GM19328 (cell line): Measurements from ENCODE around the gene COIL.
A peak's percentile ranks its signal among the peaks of the same experiment; 100 is the strongest.
"Not testable (repeated sequence)": the region's sequence is repeated elsewhere in the genome, so short reads cannot be mapped to it uniquely, and the experiment has no call there.

Source experiments
- ATAC-seq: cut with Tn5 transposase; IDR thresholded peaks from one replicate; pipeline ENCODE4 v1.9.1; 2021; ENCODE audit warnings: mild to moderate bottlenecking, moderate library complexity; ENCODE audit not compliant: unreplicated experiment

Gene COIL

DNA sequence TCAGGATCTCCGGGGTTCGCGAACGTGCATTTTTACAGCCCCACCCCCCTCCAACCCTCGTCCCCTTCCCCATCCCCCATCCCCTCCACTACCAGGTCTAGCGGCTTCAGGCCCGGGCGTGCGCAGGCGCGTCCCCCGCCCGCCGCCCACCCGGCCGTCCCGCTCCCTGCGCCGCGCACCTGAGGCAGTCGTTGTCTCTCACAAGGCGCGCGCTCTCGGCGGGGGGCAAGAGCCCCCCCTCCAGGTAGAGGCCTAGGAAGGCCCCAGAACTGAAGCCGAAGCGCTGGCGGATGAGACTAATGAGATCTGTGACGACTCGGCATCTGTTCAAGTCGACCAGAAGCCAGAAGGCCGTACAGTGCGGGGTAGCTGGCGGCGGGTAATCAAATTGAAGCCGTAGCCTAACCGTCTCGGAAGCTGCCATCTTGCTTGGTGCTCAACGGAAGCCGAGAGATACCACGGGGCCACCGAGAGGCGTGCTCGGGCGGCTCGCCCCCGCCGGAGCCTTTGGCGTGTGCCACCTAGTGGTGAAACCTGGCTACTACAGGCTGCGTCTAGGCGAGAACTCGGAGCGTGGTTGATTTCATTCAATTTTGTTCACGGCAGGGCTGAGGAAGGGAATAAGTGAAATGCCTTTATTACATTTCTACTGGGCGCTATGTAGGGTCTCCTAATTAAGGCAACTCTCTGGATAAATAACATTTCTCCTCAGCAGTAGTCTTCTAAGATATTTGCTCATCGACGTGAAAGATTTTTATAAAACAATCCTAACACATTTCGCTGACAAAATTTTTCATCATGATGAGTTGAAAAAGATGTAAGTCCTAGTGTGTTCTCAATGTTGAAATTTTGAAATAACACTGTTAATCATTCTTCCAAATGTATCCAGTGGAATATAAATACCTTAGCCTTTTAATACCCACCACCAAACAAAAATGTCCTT, at the start of gene COIL:
Gene COIL, minus strand, starts transcription at position 455 of the 943 bp plus-strand sequence. Its CDS starts 31 bp downstream, at position 424.
- peak; percentile 91 for ATAC-seq

DNA sequence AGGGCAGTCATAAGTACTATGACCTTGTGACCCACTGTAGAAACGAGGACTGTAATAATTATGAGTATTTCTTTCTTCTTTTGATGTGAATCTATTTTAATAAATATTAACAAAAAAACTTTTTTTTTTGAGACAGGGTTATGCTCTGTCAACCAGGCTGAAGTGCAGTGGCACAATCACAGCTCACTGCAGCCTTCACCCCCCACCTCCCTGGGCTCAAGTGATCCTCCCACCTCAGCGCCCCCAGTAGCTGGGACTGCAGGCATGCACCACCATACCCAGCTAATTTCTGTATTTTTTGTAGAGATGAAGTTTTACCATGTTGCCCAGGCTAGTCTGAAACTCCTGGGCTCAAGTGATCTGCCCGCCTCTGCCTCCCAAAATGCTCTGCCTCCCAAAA, 49.6 kb upstream of the COIL start:
- no peak for ATAC-seq

- no peak for ATAC-seq
Observed at GRCh38 chr17:57009737-57010445, 49.0 kb upstream of the COIL start.

- no peak for ATAC-seq
Observed at GRCh38 chr17:57008958-57009357, 48.1 kb upstream of the COIL start.

DNA sequence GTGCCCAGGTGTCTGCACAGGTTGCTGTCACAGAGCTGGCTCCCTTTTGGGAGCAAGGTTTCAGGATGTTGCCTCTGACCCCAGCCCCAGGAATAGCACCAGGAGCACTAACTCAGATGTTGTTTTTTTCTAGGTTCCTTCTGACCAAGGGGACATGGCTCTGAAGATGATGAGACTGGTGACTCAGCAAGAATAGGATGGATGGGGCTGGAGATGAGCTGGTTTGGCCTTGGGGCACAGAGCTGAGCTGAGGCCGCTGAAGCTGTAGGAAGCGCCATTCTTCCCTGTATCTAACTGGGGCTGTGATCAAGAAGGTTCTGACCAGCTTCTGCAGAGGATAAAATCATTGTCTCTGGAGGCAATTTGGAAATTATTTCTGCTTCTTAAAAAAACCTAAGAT, 45.2 kb upstream of the COIL start:
- ATAC-seq, result no peak

- peak; percentile 71 for ATAC-seq
Observed at GRCh38 chr17:57004944-57005579, 44.2 kb upstream of the COIL start.

DNA sequence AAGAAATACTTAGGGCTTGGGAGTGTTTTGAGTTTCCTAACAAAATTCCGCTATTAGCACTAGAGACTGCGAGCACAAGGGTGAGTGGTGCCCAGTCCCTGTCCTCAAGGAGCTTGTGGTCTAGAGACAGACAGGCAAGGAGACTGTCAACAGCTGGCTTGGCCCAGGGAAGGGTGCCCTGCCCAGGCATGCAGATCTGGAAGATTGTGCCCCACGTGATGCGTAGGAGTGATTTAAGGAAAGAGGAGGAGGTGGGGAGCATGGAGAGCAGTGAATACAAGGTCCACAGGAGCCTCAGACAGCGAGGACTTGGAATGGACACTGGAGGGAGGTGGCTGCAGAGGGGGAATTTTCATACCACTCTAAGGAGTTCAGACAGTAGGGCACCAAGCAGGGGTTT, 42.1 kb upstream of the COIL start:
- ATAC-seq, result no peak

DNA sequence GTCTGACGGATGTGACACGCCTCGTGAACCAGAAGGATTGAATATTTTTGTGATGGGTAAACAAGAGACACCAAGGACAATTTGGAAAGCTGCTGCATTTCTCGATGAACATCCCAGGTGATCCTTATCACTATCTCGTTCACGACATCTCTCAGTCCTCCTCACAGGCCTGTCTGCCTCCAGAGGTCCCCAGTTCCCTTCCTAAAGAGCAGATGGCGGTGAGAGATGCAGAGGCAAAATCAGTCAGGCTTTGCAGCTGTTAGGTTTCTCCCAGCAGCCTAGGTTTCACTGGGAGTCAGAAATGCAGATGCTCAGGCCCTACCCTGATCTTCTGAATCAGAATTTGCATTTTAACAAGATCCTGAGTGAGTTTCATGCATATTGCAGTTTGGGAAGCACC, 40.7 kb upstream of the COIL start:
- ATAC-seq, result no peak

- no peak for ATAC-seq
Observed at GRCh38 chr17:56997313-56997712, 36.5 kb upstream of the COIL start.

- no peak for ATAC-seq
Observed at GRCh38 chr17:56995766-56996165, 34.9 kb upstream of the COIL start.

DNA sequence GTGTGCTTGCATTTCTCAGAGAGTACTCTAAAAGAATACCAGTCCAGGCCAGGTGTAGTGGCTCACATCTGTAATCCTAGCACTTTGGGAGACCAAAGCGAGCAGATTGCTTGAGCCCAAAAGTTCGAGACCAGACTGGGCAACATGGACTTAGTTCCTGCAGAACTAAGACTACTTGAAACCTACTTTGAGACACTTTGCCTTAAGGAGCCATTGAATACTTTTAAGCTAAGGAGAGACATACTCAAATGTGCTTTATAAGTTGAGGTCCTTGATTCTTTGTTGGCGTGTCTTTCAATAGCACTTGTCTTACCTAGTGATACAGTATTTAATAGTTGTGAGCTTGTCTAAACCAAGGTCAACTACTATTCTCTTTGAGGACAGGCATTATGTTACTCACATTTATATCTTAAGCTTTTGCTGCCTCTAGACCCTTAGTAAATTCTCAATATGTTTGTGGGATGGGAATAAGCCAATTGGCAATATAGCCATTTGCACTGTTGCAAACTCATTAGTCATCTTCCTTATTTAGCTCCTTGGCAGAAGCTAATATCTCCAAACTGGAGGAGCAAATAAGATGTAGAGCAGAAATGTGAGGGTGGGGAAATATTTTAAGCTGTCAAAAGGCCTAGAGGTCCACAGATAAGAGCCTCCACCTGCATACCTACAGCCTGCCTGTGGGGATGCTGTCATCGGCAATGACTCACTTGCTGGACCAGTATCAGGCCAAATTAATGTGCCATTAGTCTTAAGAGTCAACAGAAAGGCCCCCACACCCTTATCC, 33.4 kb upstream of the COIL start:
- ATAC-seq, result no peak

DNA sequence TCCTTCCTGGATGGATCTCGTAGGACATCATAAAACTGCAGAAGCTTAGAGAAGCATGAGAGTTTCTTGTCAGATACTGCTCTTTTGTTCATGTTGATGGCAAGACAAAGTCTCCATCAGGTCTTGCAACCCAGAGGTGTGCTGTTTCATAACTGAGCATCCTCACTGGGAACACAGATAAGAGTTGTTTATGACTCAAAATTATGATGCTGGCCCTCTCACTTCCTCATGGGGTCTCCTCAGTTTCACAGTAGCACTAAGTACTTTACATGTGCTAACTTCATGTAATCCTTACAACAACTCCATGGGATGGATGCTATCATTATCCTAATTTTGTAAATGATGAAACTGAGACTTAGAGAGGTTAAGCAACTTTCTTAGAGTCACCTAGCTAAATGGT, 31.5 kb upstream of the COIL start:
- no peak for ATAC-seq

DNA sequence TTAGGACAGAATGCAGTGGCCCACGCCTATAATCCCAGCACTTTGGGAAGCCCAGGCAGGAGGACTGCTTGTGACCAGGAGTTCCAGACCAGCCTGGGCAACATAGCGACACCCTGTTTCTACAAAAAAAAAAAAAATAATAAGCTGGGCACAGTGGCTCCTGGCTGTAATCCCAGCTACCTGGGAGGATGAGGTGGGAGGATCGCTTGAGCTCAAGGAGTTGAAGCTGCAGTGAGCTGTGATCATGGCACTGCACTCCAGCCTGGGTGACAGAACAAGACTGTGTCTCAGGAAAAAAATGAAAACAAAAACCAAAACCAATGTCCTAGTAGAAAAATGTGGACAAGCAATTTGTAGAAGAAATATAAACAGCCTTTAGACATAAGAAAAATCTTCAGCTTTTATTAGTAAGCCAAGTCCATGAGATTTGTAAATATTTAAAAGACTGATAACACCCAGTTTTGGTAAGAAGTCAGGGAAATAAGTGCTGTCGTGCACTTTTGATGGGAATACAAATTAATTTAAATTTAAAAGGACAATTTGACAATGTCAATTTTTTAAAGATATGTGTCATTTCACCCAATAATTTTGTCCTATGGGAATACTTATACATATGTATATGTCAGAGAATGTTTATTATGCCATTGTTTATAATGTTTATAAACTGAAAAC, 28.2 kb upstream of the COIL start:
- no peak for ATAC-seq

DNA sequence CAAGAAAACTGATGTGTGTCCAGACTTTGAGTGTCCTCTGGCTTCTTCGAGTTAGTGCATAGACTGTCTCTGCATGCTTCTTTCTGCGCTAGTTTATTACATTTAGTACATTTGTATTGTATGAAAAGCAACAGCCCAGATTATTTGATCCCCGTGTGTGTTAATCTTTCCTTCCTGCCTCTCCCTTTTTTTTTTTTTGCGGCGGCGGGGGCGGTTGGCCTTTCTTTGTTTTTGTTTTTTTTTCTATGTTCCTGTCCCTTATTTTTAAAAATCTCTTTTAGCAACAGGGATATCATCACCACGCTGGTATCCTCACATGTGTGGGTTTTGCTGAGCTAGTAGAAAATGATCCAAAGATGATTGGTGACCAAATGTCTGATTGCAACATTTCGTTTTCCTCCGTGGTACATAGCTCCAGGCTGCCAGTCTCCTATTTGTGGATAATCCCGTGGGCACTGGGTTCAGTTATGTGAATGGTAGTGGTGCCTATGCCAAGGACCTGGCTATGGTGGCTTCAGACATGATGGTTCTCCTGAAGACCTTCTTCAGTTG, 26.5 kb upstream of the COIL start:
- ATAC-seq, result no peak

GRCh38 chr17:56985371-56986162, 24.7 kb upstream of the COIL start:
- ATAC-seq, result no peak

- no peak for ATAC-seq
Observed at GRCh38 chr17:56983366-56983765, 22.5 kb upstream of the COIL start.

GRCh38 chr17:56982312-56982711, 21.5 kb upstream of the COIL start:
- no peak for ATAC-seq

- not testable (repeated sequence) for ATAC-seq
Observed at GRCh38 chr17:56980526-56980925, 19.7 kb upstream of the COIL start.

GRCh38 chr17:56979091-56979480, 18.2 kb upstream of the COIL start:
- no peak for ATAC-seq
